Measurements from ENCODE around the gene ZEB2. TPM values are rescaled to one million over a fixed set of nuclear protein-coding genes. Genes with fewer than 3 reads are reported as not detected.

Gene ZEB2
- total RNA-seq, 1 donor from 2014 or later: 161 TPM

- DNase-seq: no peak
Measured at GRCh38 chr2:144426355-144426754, 93.6 kb downstream of the ZEB2 start.

GRCh38 chr2:144424559-144425240 lies 95.2 kb downstream of the ZEB2 start:
- no peak for DNase-seq

- DNase-seq: no peak
Measured at GRCh38 chr2:144421606-144422510, 98.1 kb downstream of the ZEB2 start.

GRCh38 chr2:144419218-144419617 lies 100.7 kb downstream of the ZEB2 start:
- no peak for DNase-seq

GRCh38 chr2:144415386-144415785 lies 104.5 kb downstream of the ZEB2 start:
- no peak for DNase-seq

- no peak for DNase-seq
Measured at GRCh38 chr2:144414324-144414845, 105.5 kb downstream of the ZEB2 start.

- no peak for DNase-seq
Measured at GRCh38 chr2:144412709-144413108, 107.2 kb downstream of the ZEB2 start.

- peak; percentile 59 for DNase-seq
Measured at GRCh38 chr2:144411473-144411872, 108.4 kb downstream of the ZEB2 start.

- no peak for DNase-seq
Measured at GRCh38 chr2:144409241-144409640, 110.7 kb downstream of the ZEB2 start.

GRCh38 chr2:144407262-144407661 lies 112.7 kb downstream of the ZEB2 start:
- DNase-seq: no peak

GRCh38 chr2:144405982-144406788 lies 113.7 kb downstream of the ZEB2 start:
- DNase-seq: no peak

- no peak for DNase-seq
Measured at GRCh38 chr2:144405321-144405720, 114.6 kb downstream of the ZEB2 start.

- peak; percentile 81 for DNase-seq
Measured at GRCh38 chr2:144404586-144405314, 115.2 kb downstream of the ZEB2 start.

GRCh38 chr2:144403933-144404332 lies 116.0 kb downstream of the ZEB2 start:
- DNase-seq: peak; percentile 86

GRCh38 chr2:144402251-144402650 lies 117.7 kb downstream of the ZEB2 start:
- peak; percentile 94 for DNase-seq

GRCh38 chr2:144401036-144401435 lies 118.9 kb downstream of the ZEB2 start:
- no peak for DNase-seq

GRCh38 chr2:144396318-144396717 lies 123.6 kb downstream of the ZEB2 start:
- no peak for DNase-seq

GRCh38 chr2:144390424-144391020 lies 129.4 kb downstream of the ZEB2 start:
- no peak for DNase-seq

- DNase-seq: no peak
Measured at GRCh38 chr2:144389930-144390311, 130.0 kb downstream of the ZEB2 start.

GRCh38 chr2:144389151-144389929 lies 130.6 kb downstream of the ZEB2 start:
- no peak for DNase-seq

All from tongue (tissue), 2 donors.